ENCODE results near the gene TSSK6.

Gene TSSK6

GRCh38 chr19:19530889-19531288, 15.5 kb upstream of the TSSK6 start:
- DNase-seq (ENCODE audit: low read depth) = no peak

GRCh38 chr19:19530423-19530804, 15.1 kb upstream of the TSSK6 start:
- DNase-seq (ENCODE audit: low read depth) = no peak

GRCh38 chr19:19529783-19530422, 14.6 kb upstream of the TSSK6 start:
- DNase-seq (ENCODE audit: low read depth) = no peak

- no peak for DNase-seq (ENCODE audit: low read depth)
Measured at GRCh38 chr19:19528721-19529490, 13.6 kb upstream of the TSSK6 start, which contains the start of gene YJEFN3. Gene YJEFN3 (plus strand): TSS chr19:19528911. CDS start chr19:19528933, 22 bp downstream.

- no peak for DNase-seq (ENCODE audit: low read depth)
Measured at GRCh38 chr19:19527674-19528625, 12.6 kb upstream of the TSSK6 start.

- DNase-seq (ENCODE audit: low read depth) = no peak
Measured at GRCh38 chr19:19527371-19527656, 12.0 kb upstream of the TSSK6 start.

- DNase-seq (ENCODE audit: low read depth) = no peak
Measured at GRCh38 chr19:19526581-19527370, 11.4 kb upstream of the TSSK6 start.

GRCh38 chr19:19525611-19526380, 10.4 kb upstream of the TSSK6 start:
- DNase-seq (ENCODE audit: low read depth) = no peak

- DNase-seq (ENCODE audit: low read depth) = no peak
Measured at GRCh38 chr19:19524053-19524452, 8.7 kb upstream of the TSSK6 start.

- DNase-seq (ENCODE audit: low read depth) = no peak
Measured at GRCh38 chr19:19523177-19523576, 7.8 kb upstream of the TSSK6 start.

- no peak for DNase-seq (ENCODE audit: low read depth)
Measured at GRCh38 chr19:19520989-19521388, 5.6 kb upstream of the TSSK6 start.

GRCh38 chr19:19517235-19517619, 1.9 kb upstream of the TSSK6 start:
- DNase-seq (ENCODE audit: low read depth) = no peak

GRCh38 chr19:19515642-19516519, 533 bp upstream of the TSSK6 start, which contains the start of gene NDUFA13:
Gene NDUFA13 (plus strand): TSS chr19:19516225. CDS start chr19:19516239, 14 bp downstream.
- DNase-seq (ENCODE audit: low read depth) = peak; percentile 91

- DNase-seq (ENCODE audit: low read depth) = no peak
Measured at GRCh38 chr19:19514215-19514657, 1.1 kb downstream of the TSSK6 start.

- no peak for DNase-seq (ENCODE audit: low read depth)
Measured at GRCh38 chr19:19513682-19514081, 1.7 kb downstream of the TSSK6 start.

GRCh38 chr19:19510432-19510831, 4.9 kb downstream of the TSSK6 start:
- DNase-seq (ENCODE audit: low read depth) = no peak

- DNase-seq (ENCODE audit: low read depth) = no peak
Measured at GRCh38 chr19:19508217-19508616, 7.1 kb downstream of the TSSK6 start.

GRCh38 chr19:19507354-19507753, 8.0 kb downstream of the TSSK6 start:
- DNase-seq (ENCODE audit: low read depth) = no peak

GRCh38 chr19:19506592-19506991, 8.8 kb downstream of the TSSK6 start:
- DNase-seq (ENCODE audit: low read depth) = no peak

Data from stimulated activated CD8-positive, alpha-beta memory T cell treated with anti-CD3 and anti-CD28 coated beads, Interleukin-12 subunit alpha, Interleukin-12 subunit beta, amount 100 ng/mL, for 1 hour (primary cell).